Lower lobe of right lung (tissue), 2 donors: ENCODE results near the gene MRPL4. TPM values are rescaled to one million over a fixed set of nuclear protein-coding genes. Genes with fewer than 3 reads are reported as not detected.

Experiments
- ATAC-seq, 2 donors: fragments of 200-7000 bp; cut with Tn5 transposase; one replicate each; pipeline ENCODE4 v1.9.1; 2020 to 2022; ENCODE audit warnings: mild to moderate bottlenecking in 2 of 2, moderate library complexity in 2 of 2
- DNase-seq: peaks from one replicate; pipeline ENCODE4 v3.0.0-alpha.2; 2020
- H3K27ac ChIP-seq: fragments of 200-600 bp; one replicate; pipeline ENCODE4 v1.8.0; 2022
- H3K27me3 ChIP-seq: fragments of 200-600 bp; one replicate; pipeline ENCODE4 v1.8.0; 2022; ENCODE audit warnings: low read depth
- H3K36me3 ChIP-seq: fragments of 200-600 bp; one replicate; pipeline ENCODE4 v1.8.0; 2022; ENCODE audit warnings: mild to moderate bottlenecking
- H3K4me1 ChIP-seq: fragments of 200-600 bp; one replicate; pipeline ENCODE4 v1.8.0; 2022
- H3K4me3 ChIP-seq: fragments of 200-600 bp; one replicate; pipeline ENCODE4 v1.8.0; 2022; ENCODE audit warnings: mild to moderate bottlenecking
- H3K9me3 ChIP-seq: fragments of 200-600 bp; one replicate; pipeline ENCODE4 v1.8.0; 2022
- CTCF ChIP-seq: fragments of 200-600 bp; IDR thresholded peaks from one replicate; pipeline ENCODE4 v1.8.0; 2022; ENCODE audit warnings: antibody characterized with exemption, mild to moderate bottlenecking
- intact Hi-C: fragments of 100-400 bp; cut with DNase I; formaldehyde crosslinking; loops from one replicate; pipeline ENCODE4 v1.11.0; 2022
- total RNA-seq: library from RNA; stranded (reverse); fragmentation: NEBNext Ultra II Directional; extraction: Animal tissue kit (Norgen Biotek cat#: 25700); gene quantifications from one replicate; pipeline ENCODE4 v1.2.1, GENCODE V29; 2021
- donor health status: DM: no; HTN: yes; CAD: no; lungs with severe emphysema.

MRPL4 gene
- total RNA-seq, 1 donor from 2014 or later, result 40.3 TPM

DNA sequence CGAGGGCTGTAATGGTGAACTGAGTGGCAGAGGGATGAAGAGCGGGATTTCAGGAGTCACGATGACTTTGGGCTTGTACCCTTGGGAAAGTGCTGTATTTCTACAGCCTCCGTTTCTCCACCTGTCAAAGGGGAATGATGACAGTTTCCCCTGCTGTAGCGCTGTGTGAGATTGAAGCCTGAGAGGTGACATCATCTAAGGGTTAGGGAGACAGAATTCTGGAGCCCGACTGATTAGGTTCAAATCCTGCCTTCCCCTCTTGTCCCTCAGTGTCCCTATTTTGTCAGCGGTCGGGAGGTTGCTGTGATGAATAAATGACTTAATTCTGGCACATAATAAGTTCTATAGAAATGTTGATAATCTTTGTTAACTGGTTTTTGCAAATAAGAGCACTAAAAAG is 693 bp downstream of the MRPL4 start:
- DNase-seq (no peak), ATAC-seq (no peak)
- H3K4me1 ChIP-seq, result peaks cover 23% of the 10 kb centered on the region
- peaks cover 43% of the 10 kb centered on the region for H3K36me3 ChIP-seq
- H3K27me3 ChIP-seq, result no peaks in the 10 kb centered on the region
- peak overlapping the region; percentile 90 for H3K27ac ChIP-seq
- intact Hi-C loops, result no loop called here
- H3K4me3 ChIP-seq, result peak overlapping the region; percentile 92
- TF ChIP-seq CTCF, result no peak
- H3K9me3 ChIP-seq, result no peaks in the 10 kb centered on the region

DNA sequence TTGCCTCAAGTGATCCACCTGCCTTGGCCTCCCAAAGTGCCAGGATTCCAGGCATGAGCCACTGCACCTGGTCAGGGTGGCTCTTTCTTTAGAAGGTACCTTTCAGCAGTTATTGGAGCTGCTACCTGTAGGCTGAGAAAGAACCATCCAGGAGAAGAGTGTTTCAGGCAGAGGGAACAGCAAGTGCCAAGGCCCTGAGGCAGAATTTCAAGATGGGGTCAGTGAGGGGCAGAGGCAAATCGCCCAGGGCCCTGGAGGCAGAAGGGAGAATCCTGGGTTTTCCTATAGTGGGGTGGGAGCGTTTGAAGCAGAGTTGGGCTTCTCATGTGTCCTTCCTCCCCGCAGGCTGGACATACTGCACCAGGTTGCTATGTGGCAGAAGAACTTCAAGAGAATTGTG is 2.2 kb downstream of the MRPL4 start:
- no peak overlapping the region for H3K4me3 ChIP-seq
- ATAC-seq (no peak), DNase-seq (no peak)
- intact Hi-C loops, result no loop called here
- H3K36me3 ChIP-seq, result peaks cover 57% of the 10 kb centered on the region
- H3K4me1 ChIP-seq, result peaks cover 26% of the 10 kb centered on the region
- TF ChIP-seq CTCF, result no peak
- no peaks in the 10 kb centered on the region for H3K9me3 ChIP-seq
- H3K27ac ChIP-seq, result no peak overlapping the region
- no peaks in the 10 kb centered on the region for H3K27me3 ChIP-seq

GRCh38 chr19:10255358-10255757 is 3.3 kb downstream of the MRPL4 start:
- peaks cover 29% of the 10 kb centered on the region for H3K4me1 ChIP-seq
- no peak overlapping the region for H3K27ac ChIP-seq
- TF ChIP-seq CTCF, result no peak
- DNase-seq, result no peak
- no peak overlapping the region for H3K4me3 ChIP-seq
- intact Hi-C loops, result no loop called here
- peaks cover 60% of the 10 kb centered on the region for H3K36me3 ChIP-seq
- H3K27me3 ChIP-seq, result no peaks in the 10 kb centered on the region
- no peaks in the 10 kb centered on the region for H3K9me3 ChIP-seq
- no peak for ATAC-seq

DNA sequence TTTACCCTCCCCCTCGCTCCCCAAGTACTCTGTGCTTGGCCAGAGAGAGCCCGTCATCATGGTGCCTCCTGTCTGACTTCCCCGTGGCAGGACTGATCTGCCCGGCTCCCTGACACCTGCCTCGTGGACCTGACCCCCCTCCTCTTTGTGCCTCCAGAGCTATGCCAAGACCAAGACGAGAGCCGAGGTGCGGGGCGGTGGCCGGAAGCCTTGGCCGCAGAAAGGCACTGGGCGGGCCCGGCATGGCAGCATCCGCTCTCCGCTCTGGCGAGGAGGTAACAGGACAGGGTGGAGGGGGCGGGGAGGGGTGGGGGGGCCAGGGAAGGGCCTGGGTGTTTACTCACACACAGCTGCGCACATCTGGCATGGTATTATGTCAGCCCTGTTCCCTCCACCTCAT is 4.5 kb downstream of the MRPL4 start:
- intact Hi-C loops, result no loop called here
- H3K4me3 ChIP-seq, result no peak overlapping the region
- H3K27me3 ChIP-seq, result no peaks in the 10 kb centered on the region
- H3K9me3 ChIP-seq, result no peaks in the 10 kb centered on the region
- H3K36me3 ChIP-seq, result peaks cover 60% of the 10 kb centered on the region
- H3K27ac ChIP-seq, result no peak overlapping the region
- ATAC-seq (no peak), DNase-seq (no peak)
- no peak for TF ChIP-seq CTCF
- H3K4me1 ChIP-seq, result peaks cover 26% of the 10 kb centered on the region

DNA sequence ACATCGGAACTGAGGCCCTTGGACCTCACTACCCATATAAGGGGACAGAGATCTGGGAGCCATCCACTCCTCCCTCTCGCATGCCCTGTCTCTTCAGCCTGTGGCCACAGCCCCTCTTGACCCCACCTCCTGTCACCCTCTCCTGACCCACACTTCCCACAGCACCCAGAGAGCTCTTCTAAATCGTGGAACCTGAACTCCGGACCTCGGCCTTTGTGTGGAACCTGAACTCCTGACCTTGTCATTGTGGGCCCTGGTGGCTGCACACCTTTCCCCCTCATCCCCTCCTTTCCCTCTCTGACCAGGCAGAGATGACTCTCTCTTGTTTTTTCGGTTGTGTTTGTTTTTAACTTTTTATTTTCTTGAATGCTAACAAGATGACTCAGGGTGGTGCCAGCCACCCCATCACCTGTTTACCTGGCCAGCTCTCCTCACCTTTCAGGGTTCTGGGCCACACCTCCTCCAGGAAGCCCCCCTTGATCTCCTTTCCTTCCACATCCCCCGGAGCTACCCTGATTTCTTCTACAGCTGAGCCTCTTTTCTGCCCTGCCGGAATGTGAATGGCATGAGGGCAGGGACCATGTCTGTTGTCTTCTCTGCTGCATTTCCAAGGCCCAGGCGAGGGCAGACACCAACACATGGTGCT is 5.1 kb downstream of the MRPL4 start:
- ATAC-seq (no peak), DNase-seq (no peak)
- Histone ChIP-seq H3K9me3 (no peaks in the 10 kb centered on the region), H3K36me3 (peaks cover 60% of the 10 kb centered on the region), H3K27me3 (no peaks in the 10 kb centered on the region), H3K4me3 (no peak overlapping the region), H3K4me1 (peaks cover 26% of the 10 kb centered on the region), H3K27ac (no peak overlapping the region)
- no peak for TF ChIP-seq CTCF
- intact Hi-C loops, result no loop called here
